Endodermal cell (in vitro differentiated cells): Measurements from ENCODE around the gene SERPINB5. TPM values are rescaled to one million over a fixed set of nuclear protein-coding genes. Genes with fewer than 3 reads are reported as not detected.

Source experiments
- DNase-seq: peaks from one replicate; pipeline ENCODE4 v3.0.0-alpha.2; 2017
- H3K27ac ChIP-seq: 2 replicates; pipeline ENCODE4 v1.5.1; 2013; ENCODE audit warnings: mild to moderate bottlenecking, low read depth, low read length, moderate library complexity
- H3K27me3 ChIP-seq: 2 replicates; pipeline ENCODE4 v1.6.1; 2013; ENCODE audit warnings: mild to moderate bottlenecking, low read length, moderate library complexity; ENCODE audit not compliant: insufficient read depth, control insufficient read depth, poor library complexity, severe bottlenecking
- H3K36me3 ChIP-seq: 2 replicates; pipeline ENCODE4 v1.7.0; 2013; ENCODE audit warnings: mild to moderate bottlenecking, low read length, moderate library complexity; ENCODE audit not compliant: control insufficient read depth, insufficient read depth
- H3K4me1 ChIP-seq: one replicate; pipeline ENCODE4 v1.7.0; 2013; ENCODE audit warnings: low read length; ENCODE audit not compliant: control insufficient read depth, insufficient read depth
- H3K4me3 ChIP-seq: 2 replicates; pipeline ENCODE4 v1.5.1; 2013; ENCODE audit warnings: mild to moderate bottlenecking, low read length, moderate library complexity
- H3K9ac ChIP-seq: 2 replicates; pipeline ENCODE4 v1.6.1; 2013; ENCODE audit warnings: mild to moderate bottlenecking, low read length, moderate library complexity; ENCODE audit not compliant: poor library complexity, severe bottlenecking; ENCODE audit errors: extremely low read depth
- H3K9me3 ChIP-seq: 2 replicates; pipeline ENCODE4 v1.6.1; 2013; ENCODE audit warnings: mild to moderate bottlenecking, low read length, moderate library complexity; ENCODE audit not compliant: control insufficient read depth
- H3K27ac Mint-ChIP-seq: 2 replicates; pipeline ENCODE4 v1.8.0; 2020; ENCODE audit warnings: mixed read lengths
- H3K27me3 Mint-ChIP-seq: 2 replicates; pipeline ENCODE4 v1.8.0; 2021; ENCODE audit warnings: mild to moderate bottlenecking, mixed read lengths; ENCODE audit not compliant: insufficient read depth
- H3K36me3 Mint-ChIP-seq: 2 replicates; pipeline ENCODE4 v1.8.0; 2020; ENCODE audit warnings: low read depth, mixed read lengths
- H3K4me1 Mint-ChIP-seq: 2 replicates; pipeline ENCODE4 v1.8.0; 2020; ENCODE audit warnings: mixed read lengths
- H3K4me3 Mint-ChIP-seq: 2 replicates; pipeline ENCODE4 v1.8.0; 2020; ENCODE audit warnings: mild to moderate bottlenecking, moderate library complexity, mixed read lengths
- H3K9me3 Mint-ChIP-seq: 2 replicates; pipeline ENCODE4 v1.8.0; 2020; ENCODE audit warnings: mild to moderate bottlenecking, mixed read lengths
- WGBS, 2 experiments: methylation state at CpG; one replicate each; pipeline versions ENCODE4 v1.1.5 to v1.1.7; 2013; ENCODE audit warnings: missing lambda C conversion rate in 2 of 2, mixed read lengths in 1 of 2; ENCODE audit not compliant: insufficient coverage in 1 of 2, insufficient read length in 1 of 2; 5-methylcytosine and 5-hydroxymethylcytosine counted together
- total RNA-seq, 2 donors: library from RNA; stranded (reverse); fragmentation: NEBNext Ultra II Directional in 1 of 2; extraction: Animal tissue kit (Norgen Biotek cat#: 25700) in 1 of 2; gene quantifications; 2 replicates in 1 of 2; 3 replicates in 1 of 2; pipeline ENCODE4 v1.2.1, GENCODE V29; 2021
- TF ChIP-seq, protein P1 (sequence below): fragments of 200-600 bp; sonication (generic); conservative IDR thresholded peaks from 2 replicates; pipeline ENCODE4 v1.5.0; 2021; ENCODE audit warnings: antibody characterized with exemption, mild to moderate bottlenecking

SERPINB5 gene
- total RNA-seq, 2 donors from 2014 or later, result 3.3 TPM; not detected in 1

DNA sequence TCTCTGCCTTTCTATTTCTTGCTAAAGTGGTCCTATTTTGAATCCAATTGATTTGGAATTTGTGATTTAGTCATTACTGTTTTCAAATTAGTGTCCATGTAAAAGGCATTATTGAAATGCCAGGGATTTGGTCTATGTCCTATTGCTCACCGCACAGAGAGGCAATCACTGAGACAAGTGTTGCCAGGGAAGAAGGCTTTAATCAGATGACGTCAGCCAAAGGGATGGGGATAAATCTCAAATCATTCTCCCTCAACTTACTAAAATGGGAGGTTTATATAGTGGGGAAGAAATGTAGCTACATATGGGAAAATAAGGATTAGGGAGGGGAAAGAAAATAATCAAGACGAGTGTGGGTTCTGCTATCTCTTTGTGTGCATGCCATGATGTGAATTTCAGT, 75.0 kb downstream of the SERPINB5 start:
- H3K27ac Mint-ChIP-seq, result no peak overlapping the region
- no peaks in the 10 kb centered on the region for H3K4me1 Mint-ChIP-seq
- H3K4me3 Mint-ChIP-seq, result no peak overlapping the region
- Histone ChIP-seq H3K36me3 (no peaks in the 10 kb centered on the region), H3K27ac (no peak overlapping the region), H3K27me3 (peaks cover 6% of the 10 kb centered on the region), H3K4me3 (no peak overlapping the region), H3K9me3 (no peaks in the 10 kb centered on the region), H3K9ac (no peak overlapping the region), H3K4me1 (no peaks in the 10 kb centered on the region)
- H3K36me3 Mint-ChIP-seq, result no peaks in the 10 kb centered on the region
- H3K9me3 Mint-ChIP-seq, result no peaks in the 10 kb centered on the region
- DNase-seq, result no peak
- no peaks in the 10 kb centered on the region for H3K27me3 Mint-ChIP-seq
- WGBS, 2 experiments, result 84 to 100% methylated on average over 2 to 3 of the region's 3 CpGs
- TF ChIP-seq, protein P1, sequence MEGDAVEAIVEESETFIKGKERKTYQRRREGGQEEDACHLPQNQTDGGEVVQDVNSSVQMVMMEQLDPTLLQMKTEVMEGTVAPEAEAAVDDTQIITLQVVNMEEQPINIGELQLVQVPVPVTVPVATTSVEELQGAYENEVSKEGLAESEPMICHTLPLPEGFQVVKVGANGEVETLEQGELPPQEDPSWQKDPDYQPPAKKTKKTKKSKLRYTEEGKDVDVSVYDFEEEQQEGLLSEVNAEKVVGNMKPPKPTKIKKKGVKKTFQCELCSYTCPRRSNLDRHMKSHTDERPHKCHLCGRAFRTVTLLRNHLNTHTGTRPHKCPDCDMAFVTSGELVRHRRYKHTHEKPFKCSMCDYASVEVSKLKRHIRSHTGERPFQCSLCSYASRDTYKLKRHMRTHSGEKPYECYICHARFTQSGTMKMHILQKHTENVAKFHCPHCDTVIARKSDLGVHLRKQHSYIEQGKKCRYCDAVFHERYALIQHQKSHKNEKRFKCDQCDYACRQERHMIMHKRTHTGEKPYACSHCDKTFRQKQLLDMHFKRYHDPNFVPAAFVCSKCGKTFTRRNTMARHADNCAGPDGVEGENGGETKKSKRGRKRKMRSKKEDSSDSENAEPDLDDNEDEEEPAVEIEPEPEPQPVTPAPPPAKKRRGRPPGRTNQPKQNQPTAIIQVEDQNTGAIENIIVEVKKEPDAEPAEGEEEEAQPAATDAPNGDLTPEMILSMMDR, result no peak

GRCh38 chr18:63552581-63552980, 75.8 kb downstream of the SERPINB5 start:
- Mint-ChIP-seq H3K27ac (no peak overlapping the region), H3K4me3 (no peak overlapping the region), H3K4me1 (no peaks in the 10 kb centered on the region), H3K27me3 (no peaks in the 10 kb centered on the region), H3K9me3 (no peaks in the 10 kb centered on the region), H3K36me3 (no peaks in the 10 kb centered on the region)
- H3K27me3 ChIP-seq, result peaks cover 6% of the 10 kb centered on the region
- 86 to 100% methylated on average over 1 to 2 of the region's 2 CpGs for WGBS, 2 experiments
- TF ChIP-seq, protein P1, result no peak
- DNase-seq, result no peak
- H3K27ac ChIP-seq, result no peak overlapping the region
- no peaks in the 10 kb centered on the region for H3K4me1 ChIP-seq
- H3K36me3 ChIP-seq, result no peaks in the 10 kb centered on the region
- H3K4me3 ChIP-seq, result no peak overlapping the region
- H3K9me3 ChIP-seq, result no peaks in the 10 kb centered on the region
- no peak overlapping the region for H3K9ac ChIP-seq

DNA sequence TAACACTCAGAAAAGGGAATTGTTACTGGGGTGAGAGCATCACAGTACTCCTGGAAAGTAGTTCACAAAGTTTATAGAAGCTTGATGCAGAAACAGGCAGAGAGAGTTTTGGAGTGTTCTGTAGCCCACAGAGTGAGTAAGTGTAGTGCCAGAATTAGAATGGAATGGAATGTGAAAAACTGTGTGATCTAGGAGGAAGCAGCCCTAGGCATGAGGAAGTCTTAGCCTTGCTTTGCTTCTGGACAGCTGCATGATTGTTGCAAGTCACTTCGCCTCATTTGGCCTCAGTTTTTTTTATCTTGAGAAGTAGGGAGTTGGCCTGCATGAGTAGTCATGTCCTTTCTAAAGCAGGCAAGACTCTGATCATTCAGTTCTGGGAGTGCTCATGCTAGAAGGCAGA, 76.3 kb downstream of the SERPINB5 start:
- H3K4me1 Mint-ChIP-seq, result no peaks in the 10 kb centered on the region
- no peak overlapping the region for H3K27ac Mint-ChIP-seq
- no peaks in the 10 kb centered on the region for H3K9me3 Mint-ChIP-seq
- H3K27me3 ChIP-seq, result peaks cover 6% of the 10 kb centered on the region
- H3K9ac ChIP-seq, result no peak overlapping the region
- no peaks in the 10 kb centered on the region for H3K36me3 ChIP-seq
- no peak overlapping the region for H3K4me3 ChIP-seq
- no peak for DNase-seq
- H3K27me3 Mint-ChIP-seq, result no peaks in the 10 kb centered on the region
- WGBS, 2 experiments, result 85 to 100% methylated on average over 1 of the region's 1 CpG
- no peaks in the 10 kb centered on the region for H3K9me3 ChIP-seq
- H3K4me3 Mint-ChIP-seq, result no peak overlapping the region
- H3K4me1 ChIP-seq, result no peaks in the 10 kb centered on the region
- no peak overlapping the region for H3K27ac ChIP-seq
- no peaks in the 10 kb centered on the region for H3K36me3 Mint-ChIP-seq
- TF ChIP-seq, protein P1, result no peak

Other genes with a start within 250 kb of the SERPINB5 start
- 1 to 10 TPM; 1.4 to 2.3 TPM for gene BCL2, start 157.2 kb upstream of the SERPINB5 start, total RNA-seq
- gene KDSR, start 109.8 kb upstream of the SERPINB5 start, total RNA-seq, result 10 to 100 TPM; 39.3 to 51.0 TPM
- gene VPS4B, start 54.5 kb upstream of the SERPINB5 start, total RNA-seq, result 10 to 100 TPM; 44.7 to 46.1 TPM
- not detected for gene SERPINB12, start 65.4 kb downstream of the SERPINB5 start, total RNA-seq
- not detected for gene SERPINB13, start 110.4 kb downstream of the SERPINB5 start, total RNA-seq
- gene SERPINB4, start 167.3 kb downstream of the SERPINB5 start, total RNA-seq, result under 1 TPM in 1 of 2 donors, not detected in 1; 0.24 TPM
- gene SERPINB3, start 184.9 kb downstream of the SERPINB5 start, total RNA-seq, result not detected
- gene SERPINB11, start 226.0 kb downstream of the SERPINB5 start, total RNA-seq, result not detected